CD4-positive, alpha-beta T cell treated with Interleukin-6 at 100 ng/mL for 8 hours (primary cell): ENCODE data around the gene CTTN.
A peak's percentile ranks its signal among the peaks of the same experiment; 100 is the strongest.

Source experiments
- DNase-seq: peaks from one replicate; pipeline ENCODE4 v3.0.0-alpha.2; 2020; ENCODE audit warnings: mixed read lengths, low spot score

The CTTN gene

GRCh38 chr11:70397983-70398833 lies at the start of gene CTTN:
CTTN (plus strand) TSS chr11:70398529; CDS start chr11:70407298, 8,769 bp downstream.
- DNase-seq = peak; percentile 37

- no peak for DNase-seq
Measured at GRCh38 chr11:70348608-70349007, 49.7 kb upstream of the CTTN start.

DNA sequence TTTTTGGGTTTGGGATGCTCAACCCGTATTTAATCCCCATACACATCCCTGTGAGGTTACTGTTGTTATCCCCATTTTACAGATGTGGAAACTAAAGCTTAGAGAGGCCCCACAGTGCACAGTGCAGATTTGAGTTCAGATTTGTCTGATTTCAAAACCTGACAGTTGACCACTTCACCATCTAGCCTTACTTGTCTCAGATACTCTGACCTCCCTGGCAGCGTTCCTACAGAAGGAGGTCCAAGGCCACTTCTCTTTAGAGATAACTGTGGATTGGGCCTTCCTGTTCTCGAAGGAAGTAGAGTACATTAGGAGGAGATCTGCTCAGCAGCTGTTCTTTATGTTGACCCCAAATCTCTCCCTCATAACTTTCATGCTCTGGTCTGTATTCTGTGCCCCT lies 46.7 kb upstream of the CTTN start:
- DNase-seq = no peak

DNA sequence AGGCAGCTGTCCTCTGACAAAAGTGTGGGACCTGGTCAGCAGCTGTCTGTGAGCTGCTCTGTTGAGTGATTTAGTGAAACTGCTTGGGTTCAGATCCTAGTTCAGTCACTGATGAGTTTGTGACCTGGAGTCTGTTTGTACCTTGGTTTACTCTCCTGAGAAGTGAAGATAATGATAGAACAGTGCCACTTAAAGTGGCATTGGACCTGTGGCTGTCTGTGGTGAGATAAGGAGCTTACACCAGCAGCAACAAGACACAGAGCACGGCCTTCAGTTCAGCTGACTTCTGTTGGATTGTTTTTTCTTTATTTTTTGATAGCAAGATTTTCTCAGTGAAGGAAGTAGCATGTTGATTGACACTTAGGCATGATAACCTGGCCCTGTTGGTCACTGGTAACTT lies 46.2 kb upstream of the CTTN start:
- no peak for DNase-seq

- DNase-seq = no peak
Measured at GRCh38 chr11:70352601-70353000, 45.7 kb upstream of the CTTN start.

- DNase-seq = no peak
Measured at GRCh38 chr11:70353329-70353728, 45.0 kb upstream of the CTTN start.

GRCh38 chr11:70353900-70354568 lies 44.3 kb upstream of the CTTN start:
- DNase-seq = no peak

- no peak for DNase-seq
Measured at GRCh38 chr11:70354629-70355028, 43.7 kb upstream of the CTTN start.

- DNase-seq = no peak
Measured at GRCh38 chr11:70358753-70359152, 39.6 kb upstream of the CTTN start.

DNA sequence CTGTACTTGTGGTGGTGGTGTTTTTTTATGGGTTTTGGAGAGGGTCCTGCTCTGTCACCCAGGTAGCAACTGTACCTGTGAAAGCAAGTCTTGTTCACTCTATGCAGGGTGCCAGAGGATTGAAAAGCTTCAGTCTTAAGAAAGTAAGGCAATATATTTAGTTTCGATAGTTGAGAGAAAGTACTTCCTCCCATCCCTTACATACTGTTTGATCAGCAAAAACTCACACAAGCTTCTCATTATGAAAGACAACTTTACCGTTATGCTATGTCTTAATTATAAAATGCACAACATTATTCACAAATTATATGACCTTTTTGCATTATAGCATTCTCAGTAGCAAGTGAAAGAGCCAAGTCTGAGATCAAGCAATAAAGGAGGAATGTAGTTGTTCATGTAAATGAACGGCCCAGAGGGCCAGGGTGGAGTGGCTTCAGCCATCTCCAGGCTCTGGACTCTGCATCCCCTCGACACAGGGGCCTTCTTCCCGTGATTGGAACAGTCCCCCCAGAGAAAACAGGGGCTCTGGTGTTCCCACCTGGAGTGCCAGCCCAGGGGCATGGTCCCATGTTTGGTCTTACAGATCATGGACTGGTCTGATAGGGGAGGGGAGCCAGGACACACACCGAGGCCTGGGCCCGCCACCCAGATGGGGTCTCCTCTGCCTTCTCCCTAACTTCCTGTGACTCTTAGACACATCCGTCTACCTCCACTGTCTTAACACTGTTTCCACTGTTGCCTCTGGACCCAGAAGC lies 38.7 kb upstream of the CTTN start:
- no peak for DNase-seq

DNA sequence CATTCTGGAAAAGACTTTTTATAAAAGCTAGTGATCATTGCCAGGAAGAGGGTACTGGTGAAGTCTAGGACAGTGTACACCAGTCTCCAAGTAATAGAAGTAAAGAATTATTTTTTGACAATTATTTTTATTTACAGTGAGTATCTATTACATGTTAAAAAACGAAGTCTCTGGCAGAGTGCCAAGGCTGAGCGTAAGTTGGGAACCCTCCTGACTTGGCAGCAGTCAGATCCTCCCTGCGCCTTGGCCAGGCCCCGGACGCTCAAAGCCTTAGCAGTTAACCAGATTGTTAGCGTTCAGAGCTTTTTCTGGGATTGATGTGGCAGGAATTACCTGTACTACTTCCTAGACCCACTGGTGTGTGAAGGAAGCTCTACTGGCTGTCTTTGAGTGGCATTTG lies 38.1 kb upstream of the CTTN start:
- no peak for DNase-seq

GRCh38 chr11:70364178-70364577 lies 34.2 kb upstream of the CTTN start:
- DNase-seq = no peak

GRCh38 chr11:70364745-70365543 lies 33.4 kb upstream of the CTTN start:
- DNase-seq = peak; percentile 36

- no peak for DNase-seq
Measured at GRCh38 chr11:70365544-70365927, 32.8 kb upstream of the CTTN start.

- no peak for DNase-seq
Measured at GRCh38 chr11:70367071-70367470, 31.3 kb upstream of the CTTN start.

DNA sequence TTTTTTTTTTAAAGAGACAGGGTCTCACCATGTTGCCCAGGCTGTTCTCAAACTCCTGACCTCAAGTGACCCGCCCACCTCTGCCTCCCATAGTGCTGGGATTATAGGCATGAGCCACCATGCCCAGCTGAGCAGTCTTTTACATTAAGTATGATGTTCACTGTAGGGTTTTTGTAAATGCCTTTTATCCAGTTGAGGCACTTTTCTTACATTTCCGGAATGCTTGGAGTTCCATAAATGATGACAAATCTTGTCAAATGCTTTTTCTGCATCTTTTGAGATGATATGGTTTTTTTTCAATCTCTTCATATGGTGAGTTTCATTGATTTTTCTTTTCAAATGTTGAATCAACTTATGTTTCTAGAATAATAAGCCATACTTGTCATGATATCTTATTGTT lies 29.4 kb upstream of the CTTN start:
- DNase-seq = no peak

- DNase-seq = peak; percentile 4
Measured at GRCh38 chr11:70371241-70371640, 27.1 kb upstream of the CTTN start.

GRCh38 chr11:70372076-70372475 lies 26.3 kb upstream of the CTTN start:
- no peak for DNase-seq

GRCh38 chr11:70376621-70377020 lies 21.7 kb upstream of the CTTN start:
- no peak for DNase-seq

GRCh38 chr11:70377645-70378044 lies 20.7 kb upstream of the CTTN start:
- DNase-seq = no peak

- DNase-seq = no peak
Measured at GRCh38 chr11:70378506-70379134, 19.7 kb upstream of the CTTN start.

- DNase-seq = no peak
Measured at GRCh38 chr11:70381350-70381749, 17.0 kb upstream of the CTTN start.
